HG02973 (cell line): ENCODE data around the gene KCNJ6.

ENCODE experiments used
- ATAC-seq: cut with Tn5 transposase; IDR thresholded peaks from one replicate; pipeline ENCODE4 v1.9.1; 2021; ENCODE audit warnings: moderate library complexity; ENCODE audit not compliant: unreplicated experiment

Gene KCNJ6

DNA sequence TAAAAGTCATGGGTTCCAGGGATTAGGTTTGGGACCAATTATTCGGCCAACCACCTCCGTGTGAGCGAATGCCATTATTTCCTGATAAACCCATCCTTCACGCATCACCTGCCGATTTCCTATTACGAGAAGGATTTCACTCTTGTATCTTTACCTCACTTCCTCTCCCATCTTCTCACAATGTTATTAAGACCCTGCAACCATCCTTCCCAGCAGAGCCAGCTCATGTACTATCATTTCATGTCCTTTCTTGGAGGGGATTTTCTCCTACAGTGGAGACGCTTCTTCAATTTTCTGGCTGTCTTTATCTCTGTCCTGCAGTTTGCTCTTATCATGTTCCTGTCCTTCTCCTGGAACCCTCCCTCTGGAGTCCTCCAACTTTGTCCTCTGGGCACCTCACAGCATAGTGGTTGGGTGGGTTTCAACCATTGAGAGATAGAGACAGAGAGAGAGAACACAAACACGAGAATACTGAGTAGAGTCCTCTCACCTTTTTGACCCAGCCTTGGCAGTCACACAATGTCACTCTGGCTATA, 357.5 kb downstream of the KCNJ6 start:
- no peak for ATAC-seq
